ENCODE measurements around the gene SLC41A2. TPM values are rescaled to one million over a fixed set of nuclear protein-coding genes. Genes with fewer than 3 reads are reported as not detected.

The SLC41A2 gene
- total and polyA plus RNA-seq, 2 of the 13 experiments (the other 11 are each of a cell fraction or from before 2014, with no cell fraction given), result 2.3 to 12.8 TPM

DNA sequence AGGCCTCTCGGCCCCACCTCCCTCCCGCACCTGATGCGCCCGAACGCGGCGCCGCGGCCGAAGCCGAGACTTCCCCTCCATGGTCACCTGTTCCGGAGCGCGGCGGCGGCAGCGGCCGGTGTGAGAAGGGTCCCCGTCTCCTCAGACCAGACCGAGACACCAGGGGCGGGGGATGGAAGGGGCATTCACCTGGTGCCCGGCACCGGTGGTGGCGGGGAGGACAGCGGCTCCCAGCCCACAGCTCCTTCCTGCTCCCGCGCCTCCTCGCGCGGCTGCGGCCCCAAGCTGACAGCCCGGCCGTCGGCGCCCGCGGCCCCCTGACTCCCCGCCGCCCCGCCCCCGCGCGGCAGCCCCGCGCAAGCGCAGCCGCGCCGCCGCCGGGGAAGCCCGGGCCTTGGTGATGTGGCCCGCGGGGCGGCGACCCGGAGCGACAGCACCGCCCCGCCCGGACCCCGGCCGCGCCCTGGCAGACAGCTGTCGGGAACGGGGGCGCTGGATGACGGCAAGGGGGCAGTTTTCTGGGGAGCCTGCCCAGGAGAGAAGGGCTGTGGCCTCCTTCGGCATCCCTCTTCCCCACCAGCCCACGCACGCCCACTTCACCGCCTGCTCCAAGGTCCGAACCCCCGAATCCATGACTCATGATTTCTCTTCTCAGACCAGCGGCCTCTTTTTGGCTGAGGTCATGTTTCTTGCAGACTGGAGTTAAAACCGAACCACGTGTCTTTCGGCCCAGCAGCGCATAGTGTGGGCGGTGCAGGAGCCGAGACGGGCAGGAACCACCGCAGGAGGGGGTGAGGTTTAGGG is at the start of gene SLC41A2 (continued):
- TF ChIP-seq, protein P1, sequence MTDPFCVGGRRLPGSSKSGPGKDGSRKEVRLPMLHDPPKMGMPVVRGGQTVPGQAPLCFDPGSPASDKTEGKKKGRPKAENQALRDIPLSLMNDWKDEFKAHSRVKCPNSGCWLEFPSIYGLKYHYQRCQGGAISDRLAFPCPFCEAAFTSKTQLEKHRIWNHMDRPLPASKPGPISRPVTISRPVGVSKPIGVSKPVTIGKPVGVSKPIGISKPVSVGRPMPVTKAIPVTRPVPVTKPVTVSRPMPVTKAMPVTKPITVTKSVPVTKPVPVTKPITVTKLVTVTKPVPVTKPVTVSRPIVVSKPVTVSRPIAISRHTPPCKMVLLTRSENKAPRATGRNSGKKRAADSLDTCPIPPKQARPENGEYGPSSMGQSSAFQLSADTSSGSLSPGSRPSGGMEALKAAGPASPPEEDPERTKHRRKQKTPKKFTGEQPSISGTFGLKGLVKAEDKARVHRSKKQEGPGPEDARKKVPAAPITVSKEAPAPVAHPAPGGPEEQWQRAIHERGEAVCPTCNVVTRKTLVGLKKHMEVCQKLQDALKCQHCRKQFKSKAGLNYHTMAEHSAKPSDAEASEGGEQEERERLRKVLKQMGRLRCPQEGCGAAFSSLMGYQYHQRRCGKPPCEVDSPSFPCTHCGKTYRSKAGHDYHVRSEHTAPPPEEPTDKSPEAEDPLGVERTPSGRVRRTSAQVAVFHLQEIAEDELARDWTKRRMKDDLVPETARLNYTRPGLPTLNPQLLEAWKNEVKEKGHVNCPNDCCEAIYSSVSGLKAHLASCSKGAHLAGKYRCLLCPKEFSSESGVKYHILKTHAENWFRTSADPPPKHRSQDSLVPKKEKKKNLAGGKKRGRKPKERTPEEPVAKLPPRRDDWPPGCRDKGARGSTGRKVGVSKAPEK (CRISPR knock-in tag; IDR thresholded peaks at IDR 0.05; ENCODE audit: borderline replicate concordance), result 0 out of 2 replicates have a peak, but pooled peaks have one; percentile 23
- TF ChIP-seq ZFY (CRISPR knock-in tag; IDR thresholded peaks at IDR 0.05) (peak; percentile 67), MAFF (IDR thresholded peaks at IDR 0.05; ENCODE audit: low read depth, low read length) (peak; percentile 81), DZIP1 (CRISPR knock-in tag; IDR thresholded peaks at IDR 0.05) (no peak), FOXA3 (CRISPR knock-in tag; IDR thresholded peaks at IDR 0.05) (0 out of 2 replicates have a peak, but pooled peaks have one; percentile 5), REPIN1 (CRISPR knock-in tag; IDR thresholded peaks at IDR 0.05; ENCODE audit: borderline replicate concordance, low read depth) (0 out of 2 replicates have a peak, but pooled peaks have one; percentile 18), HES4 (CRISPR knock-in tag; IDR thresholded peaks at IDR 0.05; ENCODE audit: borderline replicate concordance) (peak; percentile 37; the same call in 1 of the 2 replicates), ZSCAN9 (CRISPR knock-in tag; IDR thresholded peaks at IDR 0.05; ENCODE audit: borderline replicate concordance) (no peak), SP2 (CRISPR knock-in tag; IDR thresholded peaks at IDR 0.05) (0 out of 2 replicates have a peak, but pooled peaks have one; percentile 39), SAP130 (CRISPR knock-in tag; IDR thresholded peaks at IDR 0.05; ENCODE audit: low read depth) (peak; percentile 68; the same call in 1 of the 2 replicates), ZMYM4 (CRISPR knock-in tag; IDR thresholded peaks at IDR 0.05) (peak; percentile 9; the same call in 1 of the 2 replicates), TRAFD1 (CRISPR knock-in tag; IDR thresholded peaks at IDR 0.05; ENCODE audit: borderline replicate concordance) (no peak), ZNF768 (CRISPR knock-in tag; IDR thresholded peaks at IDR 0.05) (peak; percentile 46), ZNF550 (CRISPR knock-in tag; IDR thresholded peaks at IDR 0.05; ENCODE audit: borderline replicate concordance) (no peak), ZNF451 (CRISPR knock-in tag; IDR thresholded peaks at IDR 0.05) (peak; percentile 21; the same call in 1 of the 2 replicates), RBFOX2 (IDR thresholded peaks at IDR 0.05; ENCODE audit: low read depth, low read length) (peak; percentile 57), ZNF644 (CRISPR knock-in tag; IDR thresholded peaks at IDR 0.05; ENCODE audit: low read depth) (0 out of 2 replicates have a peak, but pooled peaks have one; percentile 37), KMT2A (CRISPR knock-in tag; IDR thresholded peaks at IDR 0.05) (0 out of 2 replicates have a peak, but pooled peaks have one; percentile 69), ONECUT2 (CRISPR knock-in tag; IDR thresholded peaks at IDR 0.05) (peak; percentile 40; the same call in 1 of the 2 replicates)
- TF ChIP-seq, protein P2, sequence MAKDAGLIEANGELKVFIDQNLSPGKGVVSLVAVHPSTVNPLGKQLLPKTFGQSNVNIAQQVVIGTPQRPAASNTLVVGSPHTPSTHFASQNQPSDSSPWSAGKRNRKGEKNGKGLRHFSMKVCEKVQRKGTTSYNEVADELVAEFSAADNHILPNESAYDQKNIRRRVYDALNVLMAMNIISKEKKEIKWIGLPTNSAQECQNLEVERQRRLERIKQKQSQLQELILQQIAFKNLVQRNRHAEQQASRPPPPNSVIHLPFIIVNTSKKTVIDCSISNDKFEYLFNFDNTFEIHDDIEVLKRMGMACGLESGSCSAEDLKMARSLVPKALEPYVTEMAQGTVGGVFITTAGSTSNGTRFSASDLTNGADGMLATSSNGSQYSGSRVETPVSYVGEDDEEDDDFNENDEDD (CRISPR knock-in tag; IDR thresholded peaks at IDR 0.05; ENCODE audit: borderline replicate concordance), result peak; percentile 59; the same call in 1 of the 2 replicates

Data from HepG2 (cell line).